Femur (tissue), 1 donor: Measurements from ENCODE around the gene ANKRD27.
"Not testable (repeated sequence)": the region's sequence is repeated elsewhere in the genome, so short reads cannot be mapped to it uniquely, and the experiment has no call there.

ENCODE experiments used
- DNase-seq: peaks from one replicate; pipeline ENCODE4 v3.0.0-alpha.2; 2017

Gene ANKRD27

DNA sequence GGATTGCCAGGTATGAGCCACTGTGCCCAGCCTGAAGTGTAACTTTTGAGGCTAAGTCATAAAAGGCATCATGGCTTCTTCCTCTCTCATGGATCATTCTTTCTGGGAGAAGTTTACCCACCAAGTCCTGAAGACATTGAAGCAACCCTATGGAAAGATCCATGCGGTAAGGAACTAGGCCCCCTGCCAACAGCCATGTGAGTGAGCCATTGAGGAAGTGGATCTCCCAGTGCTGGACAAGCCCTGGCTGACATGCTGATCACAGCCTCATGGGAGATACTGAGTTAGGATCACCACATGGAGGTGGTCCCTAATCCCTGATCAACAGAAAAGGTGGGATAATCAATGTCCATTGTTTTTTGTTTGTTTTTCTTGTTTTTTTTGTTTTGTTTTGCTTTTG is 13.3 kb upstream of the ANKRD27 start:
- no peak for DNase-seq

DNA sequence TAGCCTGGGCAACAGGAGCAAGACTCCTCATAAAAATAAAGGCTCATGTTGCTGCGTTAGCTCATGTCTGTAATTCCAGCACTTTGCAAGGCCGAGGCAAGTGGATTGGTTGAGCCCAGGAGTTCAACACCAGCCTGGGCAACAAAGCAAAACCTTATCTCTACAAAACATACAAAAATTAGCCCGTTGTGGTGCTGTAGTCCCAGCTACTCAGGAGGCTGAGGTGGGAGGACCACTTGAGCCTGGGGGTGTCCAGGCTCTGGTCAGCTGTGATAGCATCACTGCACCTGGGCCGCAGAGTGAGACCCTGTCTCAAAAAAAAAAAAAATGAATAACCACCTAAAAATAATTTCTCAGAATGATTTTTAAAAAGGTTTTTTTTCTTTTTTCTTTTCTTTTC is 12.7 kb upstream of the ANKRD27 start:
- DNase-seq = no peak

DNA sequence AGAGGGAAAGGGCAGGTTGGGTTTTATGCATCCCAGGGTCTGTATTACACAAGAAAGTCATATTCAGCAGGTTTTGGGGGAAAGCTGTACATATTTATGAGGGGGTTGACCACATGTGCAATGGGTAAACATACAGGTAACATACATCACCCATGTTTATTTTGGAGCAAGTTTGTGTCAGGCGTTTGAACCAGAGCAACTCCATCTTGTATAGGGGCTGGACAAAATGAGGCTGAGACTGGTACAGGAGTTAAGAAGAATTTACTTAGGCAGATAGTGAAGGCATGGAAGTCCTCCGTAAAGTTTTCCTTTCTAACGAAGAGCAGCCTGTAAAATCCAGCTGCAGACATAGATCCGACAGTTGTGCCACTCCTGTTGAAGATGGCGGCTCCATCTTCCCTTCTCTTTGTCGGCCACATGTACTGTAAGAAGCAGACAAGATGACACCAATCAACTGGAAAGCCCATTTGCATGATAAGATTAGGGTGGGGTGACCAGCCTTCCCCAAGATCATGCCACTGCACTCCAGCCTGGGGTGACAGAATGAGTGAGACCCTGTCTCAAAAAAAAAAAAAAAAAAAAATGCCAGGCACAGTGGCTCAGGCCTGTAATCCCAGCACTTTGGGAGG is 12.0 kb upstream of the ANKRD27 start:
- no peak for DNase-seq

GRCh38 chr19:32682317-32682716 is 7.3 kb upstream of the ANKRD27 start:
- no peak for DNase-seq

- no peak for DNase-seq
These were observed 6.0 kb upstream of the ANKRD27 start for GRCh38 chr19:32680986-32681385.

- no peak for DNase-seq
These were observed 2.7 kb upstream of the ANKRD27 start for GRCh38 chr19:32677657-32678056.

GRCh38 chr19:32676895-32677359 is 1.9 kb upstream of the ANKRD27 start:
- DNase-seq = no peak

DNA sequence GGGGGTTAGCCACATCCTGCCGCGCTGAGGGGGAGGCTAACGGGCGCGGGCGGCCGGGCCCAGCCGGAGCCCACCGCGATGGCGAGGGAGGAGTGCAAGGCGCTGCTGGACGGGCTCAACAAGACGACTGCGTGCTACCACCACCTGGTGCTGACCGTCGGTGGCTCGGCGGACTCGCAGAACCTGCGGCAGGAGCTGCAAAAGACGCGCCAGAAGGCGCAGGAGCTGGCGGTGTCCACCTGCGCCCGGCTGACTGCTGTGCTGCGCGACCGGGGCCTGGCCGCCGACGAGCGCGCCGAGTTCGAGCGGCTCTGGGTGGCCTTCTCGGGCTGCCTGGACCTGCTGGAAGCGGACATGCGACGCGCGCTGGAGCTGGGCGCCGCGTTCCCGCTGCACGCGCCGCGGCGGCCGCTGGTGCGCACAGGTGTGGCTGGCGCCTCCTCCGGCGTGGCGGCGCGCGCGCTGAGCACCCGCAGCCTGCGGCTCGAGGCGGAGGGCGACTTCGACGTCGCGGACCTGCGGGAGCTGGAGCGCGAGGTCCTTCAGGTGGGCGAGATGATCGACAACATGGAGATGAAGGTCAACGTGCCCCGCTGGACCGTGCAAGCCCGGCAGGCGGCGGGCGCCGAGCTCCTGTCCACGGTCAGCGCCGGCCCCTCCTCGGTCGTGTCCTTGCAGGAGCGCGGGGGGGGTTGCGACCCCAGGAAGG is 1.4 kb upstream of the ANKRD27 start:
- no peak for DNase-seq

GRCh38 chr19:32675720-32676185 is 773 bp upstream of the ANKRD27 start, which contains the start of gene RGS9BP:
TSS of gene RGS9BP (plus strand) at chr19:32675848. CDS start at chr19:32676264, 416 bp downstream.
- DNase-seq = peak; percentile 76

GRCh38 chr19:32674153-32674930 is 638 bp downstream of the ANKRD27 start:
- DNase-seq = no peak

- no peak for DNase-seq
These were observed 1.4 kb downstream of the ANKRD27 start for GRCh38 chr19:32673573-32673972.

GRCh38 chr19:32672841-32673240 is 2.1 kb downstream of the ANKRD27 start:
- DNase-seq = no peak

DNA sequence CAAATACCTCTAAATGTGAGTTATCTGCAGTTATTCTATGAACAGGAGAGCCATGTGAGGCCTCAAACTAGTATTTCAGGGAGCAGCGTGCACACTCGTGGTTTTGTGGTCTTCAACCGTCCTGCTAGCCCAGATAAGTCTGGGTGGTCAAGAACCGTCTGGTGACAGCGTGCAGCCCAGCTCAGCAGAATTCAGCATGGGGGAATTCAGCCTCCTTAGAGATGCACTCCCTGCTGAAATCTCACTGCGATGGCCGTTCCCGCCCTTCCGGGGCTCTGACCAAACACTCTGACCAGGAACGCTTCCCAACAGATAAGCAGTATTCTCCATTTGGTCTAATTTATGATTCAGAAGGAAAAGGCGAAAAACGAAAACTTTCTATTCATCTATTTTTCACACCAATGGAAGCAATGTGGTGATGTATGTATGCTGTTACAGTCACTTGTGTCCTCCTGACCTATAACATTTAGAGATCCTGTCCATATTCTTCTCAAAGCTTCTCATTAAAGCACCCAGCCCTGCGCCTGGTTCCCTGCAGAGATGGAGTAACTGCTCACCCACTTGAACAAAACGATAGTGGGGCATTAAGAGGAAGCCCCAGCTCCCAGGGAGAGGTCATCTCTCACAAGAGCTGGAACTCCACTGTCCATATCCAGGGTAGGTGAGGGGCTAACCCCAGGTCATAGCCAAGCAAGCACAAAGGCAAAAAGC is 2.9 kb downstream of the ANKRD27 start:
- DNase-seq = no peak

DNA sequence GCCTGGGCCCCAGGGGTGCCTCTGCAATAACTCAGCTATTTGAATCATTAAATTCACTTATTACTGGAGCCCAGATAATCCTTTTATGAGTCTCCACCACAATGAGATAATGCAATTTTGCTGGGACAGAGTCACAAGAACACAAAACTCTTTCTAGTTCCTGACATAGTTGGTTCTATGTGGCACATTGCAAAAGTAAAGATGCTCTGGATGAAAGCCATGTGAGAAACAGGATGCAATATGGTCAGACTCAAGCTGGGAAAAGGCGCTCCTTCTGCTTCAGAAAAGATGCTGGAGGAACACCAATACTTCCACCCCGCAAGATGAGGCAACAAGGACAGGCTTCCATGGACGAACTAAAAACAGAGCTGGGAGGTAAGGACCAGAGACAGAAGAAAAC is 5.7 kb downstream of the ANKRD27 start:
- DNase-seq = no peak

DNA sequence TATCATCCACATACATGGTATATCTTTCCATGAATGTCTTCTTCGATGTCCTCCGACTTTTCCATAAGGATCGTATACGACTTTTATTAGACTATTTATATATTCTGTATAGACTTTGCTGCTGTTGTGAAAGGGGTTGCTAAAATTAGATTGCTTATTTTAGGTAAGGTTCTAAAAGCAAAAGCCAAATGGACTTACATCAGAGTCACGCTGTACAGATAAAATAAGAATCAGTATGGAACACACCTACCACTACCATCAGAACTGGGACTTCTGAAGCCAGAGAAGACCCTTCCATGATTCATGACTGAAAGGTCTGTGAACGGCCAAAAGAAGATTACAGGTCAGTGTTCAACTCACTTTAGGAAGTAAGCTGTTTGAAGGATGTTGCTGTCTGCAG is 8.9 kb downstream of the ANKRD27 start:
- no peak for DNase-seq

DNA sequence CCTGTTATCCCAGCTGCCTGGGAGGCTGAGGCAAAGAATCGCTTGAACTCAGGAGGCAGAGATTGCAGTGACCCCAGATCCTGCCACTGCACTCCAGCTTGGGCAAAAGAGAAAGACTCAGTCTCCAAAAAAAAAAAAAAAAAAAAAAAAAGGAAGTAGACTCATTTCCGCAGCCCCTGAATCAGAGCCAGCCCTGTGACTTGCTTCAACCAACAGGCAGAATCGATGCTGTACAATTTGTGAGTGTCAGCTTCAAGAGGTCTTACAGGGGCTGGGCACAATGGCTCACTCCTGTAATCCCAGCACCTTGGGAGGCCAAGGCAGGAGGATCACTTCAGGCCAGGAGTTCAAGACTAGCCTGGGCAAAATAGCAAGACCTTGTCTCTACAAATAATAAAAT is 12.8 kb downstream of the ANKRD27 start:
- no peak for DNase-seq

- DNase-seq = no peak
These were observed 13.7 kb downstream of the ANKRD27 start for GRCh38 chr19:32661318-32661717.

- DNase-seq = no peak
These were observed 16.5 kb downstream of the ANKRD27 start for GRCh38 chr19:32658527-32658926.

DNA sequence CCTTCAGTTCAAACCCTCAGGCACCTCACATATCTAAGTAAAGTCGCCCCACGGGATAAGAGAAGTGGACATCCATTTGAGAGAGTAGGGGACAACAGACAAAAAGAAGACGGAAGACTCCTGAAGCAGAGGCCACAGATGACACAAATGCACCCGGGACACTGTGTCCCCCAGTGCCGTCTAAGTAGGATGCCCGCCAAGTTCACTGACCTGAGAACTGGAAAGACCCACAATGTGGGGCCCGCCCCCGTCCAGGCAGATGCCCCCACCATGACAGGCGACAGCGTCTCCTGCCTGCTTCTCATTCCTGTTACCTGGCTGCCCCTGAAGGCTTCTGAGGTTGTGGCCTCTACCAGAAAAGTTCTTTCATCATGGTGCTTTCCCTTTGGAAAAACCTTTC is 16.9 kb downstream of the ANKRD27 start:
- DNase-seq = no peak

DNA sequence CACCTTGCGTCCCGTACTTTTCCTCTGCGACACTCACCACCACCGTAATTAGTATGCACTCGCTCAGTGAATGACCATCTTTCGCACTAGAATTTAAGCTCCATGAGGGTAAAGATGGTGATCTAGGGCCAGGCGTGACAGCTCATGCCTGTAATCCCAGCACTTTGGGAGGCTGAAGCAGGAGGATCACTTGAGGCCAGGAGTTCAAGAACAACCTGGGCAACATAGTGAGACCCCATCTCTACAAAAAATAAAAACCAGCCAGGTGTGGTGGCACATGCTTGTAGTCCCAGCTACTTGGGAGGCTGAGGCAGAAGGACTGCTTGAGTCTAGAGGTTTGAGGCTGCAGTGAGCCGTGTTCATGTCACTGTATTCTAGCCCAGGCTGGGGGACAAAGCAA is 18.6 kb downstream of the ANKRD27 start:
- DNase-seq = not testable (repeated sequence)

DNA sequence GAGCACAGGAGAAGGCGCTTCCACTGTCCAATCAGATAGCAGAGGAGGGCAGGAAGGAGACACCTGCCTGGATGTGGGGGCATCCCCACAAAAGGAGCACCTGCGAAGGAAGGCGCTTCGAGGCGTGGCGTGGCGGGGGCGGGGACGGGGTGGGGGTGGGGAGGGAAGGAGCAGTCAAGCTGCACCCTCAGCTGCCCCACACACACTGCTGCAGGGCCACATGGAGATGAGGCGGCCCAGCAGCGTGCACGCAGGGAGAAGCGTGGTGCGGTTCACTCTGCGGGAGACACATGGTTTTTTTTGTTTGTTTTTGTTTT is 21.4 kb downstream of the ANKRD27 start:
- DNase-seq = no peak

DNA sequence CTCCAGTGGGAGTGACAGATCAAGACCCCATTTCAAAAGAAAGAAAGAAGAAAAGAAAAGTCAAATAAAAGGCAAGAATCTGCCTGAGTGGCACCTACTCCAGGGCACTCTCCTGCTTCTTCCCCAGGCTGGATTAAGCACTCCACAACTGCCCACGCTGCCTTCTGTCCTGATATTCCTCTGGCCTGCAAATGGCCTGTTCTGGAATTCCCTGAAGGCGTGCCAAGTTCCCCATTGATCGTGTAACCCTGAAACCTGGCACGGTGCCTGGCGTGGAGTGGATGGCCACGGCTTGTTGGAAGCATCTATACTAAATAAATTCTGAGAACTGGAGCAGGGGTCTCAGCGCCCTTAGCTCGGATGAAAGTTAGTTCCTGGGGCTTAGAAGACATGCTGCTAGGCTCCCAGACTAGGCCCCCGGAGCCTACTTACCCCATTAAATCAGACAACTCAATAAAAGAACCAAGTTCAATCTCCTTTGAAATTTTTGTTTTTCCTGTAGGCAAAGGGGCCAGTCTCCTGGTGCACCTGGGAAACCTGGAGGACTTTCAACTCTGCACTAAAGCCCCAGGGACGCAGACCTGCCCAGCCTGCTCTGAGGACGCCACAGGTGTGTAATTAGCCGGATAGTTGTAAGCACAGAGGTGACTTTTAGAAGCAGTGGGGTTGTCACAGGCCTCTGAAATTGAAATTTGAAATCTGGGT is 21.9 kb downstream of the ANKRD27 start:
- peak; percentile 40 for DNase-seq

DNA sequence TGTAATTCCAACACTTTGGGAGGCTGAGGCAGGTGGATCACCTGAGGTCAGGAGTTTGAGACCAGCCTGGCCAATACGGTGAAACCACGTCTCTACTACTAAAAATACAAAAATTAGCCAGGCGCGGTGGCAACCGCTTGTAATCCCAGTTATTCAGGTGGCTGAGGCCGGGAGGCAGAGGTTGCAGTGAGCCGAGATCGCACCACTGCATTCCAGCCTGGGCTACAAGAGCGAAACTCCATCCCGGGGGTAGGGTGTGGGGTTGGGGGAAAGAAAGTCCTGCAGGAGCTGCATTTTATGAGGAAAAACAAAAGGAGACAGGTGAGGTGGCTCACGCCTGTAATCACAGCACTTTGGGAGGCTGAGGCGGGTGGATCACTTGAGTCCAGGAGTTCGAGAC is 22.6 kb downstream of the ANKRD27 start:
- DNase-seq = not testable (repeated sequence)
